HG03442 (cell line): ENCODE data around the gene EXOC6B.

Experiments
- ATAC-seq: cut with Tn5 transposase; IDR thresholded peaks from one replicate; pipeline ENCODE4 v1.9.1; 2021; ENCODE audit warnings: mild to moderate bottlenecking, moderate library complexity; ENCODE audit not compliant: unreplicated experiment

EXOC6B gene

GRCh38 chr2:72183016-72183415, 642.8 kb downstream of the EXOC6B start:
- ATAC-seq, result no peak

- no peak for ATAC-seq
Observed at GRCh38 chr2:72182547-72182946, 643.3 kb downstream of the EXOC6B start.

- ATAC-seq, result no peak
Observed at GRCh38 chr2:72181616-72182015, 644.2 kb downstream of the EXOC6B start.

GRCh38 chr2:72180351-72180750, 645.5 kb downstream of the EXOC6B start:
- ATAC-seq, result no peak

- no peak for ATAC-seq
Observed at GRCh38 chr2:72178551-72178950, 647.3 kb downstream of the EXOC6B start.

GRCh38 chr2:72176281-72176680, 649.6 kb downstream of the EXOC6B start:
- ATAC-seq, result no peak

- ATAC-seq, result no peak
Observed at GRCh38 chr2:72175636-72176035, 650.2 kb downstream of the EXOC6B start.

- no peak for ATAC-seq
Observed at GRCh38 chr2:72173640-72174321, 652.1 kb downstream of the EXOC6B start.

- no peak for ATAC-seq
Observed at GRCh38 chr2:72172478-72172877, 653.4 kb downstream of the EXOC6B start.

- no peak for ATAC-seq
Observed at GRCh38 chr2:72166279-72166678, 659.6 kb downstream of the EXOC6B start.

GRCh38 chr2:72165792-72166191, 660.0 kb downstream of the EXOC6B start:
- no peak for ATAC-seq

- no peak for ATAC-seq
Observed at GRCh38 chr2:72162574-72162973, 663.3 kb downstream of the EXOC6B start.

- ATAC-seq, result no peak
Observed at GRCh38 chr2:72159211-72159993, 666.4 kb downstream of the EXOC6B start.

GRCh38 chr2:72157871-72158771, 667.7 kb downstream of the EXOC6B start:
- no peak for ATAC-seq

GRCh38 chr2:72156872-72157271, 669.0 kb downstream of the EXOC6B start:
- ATAC-seq, result no peak

GRCh38 chr2:72155737-72156136, 670.1 kb downstream of the EXOC6B start:
- ATAC-seq, result no peak

- ATAC-seq, result no peak
Observed at GRCh38 chr2:72155151-72155550, 670.7 kb downstream of the EXOC6B start.

- no peak for ATAC-seq
Observed at GRCh38 chr2:72154386-72154975, 671.4 kb downstream of the EXOC6B start.

GRCh38 chr2:72153924-72154323, 671.9 kb downstream of the EXOC6B start:
- no peak for ATAC-seq

- ATAC-seq, result no peak
Observed at GRCh38 chr2:72153026-72153791, 672.6 kb downstream of the EXOC6B start.
